GM18526 (cell line): ENCODE measurements around the gene TBC1D1.

Experiments used
- POLR2A ChIP-seq: IDR thresholded peaks from 3 replicates; pipeline ENCODE4 v1.6.1; 2011; ENCODE audit not compliant: insufficient read length; ENCODE audit errors: extremely low read depth

Gene TBC1D1

GRCh38 chr4:38109370-38109769, 218.5 kb downstream of the TBC1D1 start:
- no peak for TF ChIP-seq POLR2A

DNA sequence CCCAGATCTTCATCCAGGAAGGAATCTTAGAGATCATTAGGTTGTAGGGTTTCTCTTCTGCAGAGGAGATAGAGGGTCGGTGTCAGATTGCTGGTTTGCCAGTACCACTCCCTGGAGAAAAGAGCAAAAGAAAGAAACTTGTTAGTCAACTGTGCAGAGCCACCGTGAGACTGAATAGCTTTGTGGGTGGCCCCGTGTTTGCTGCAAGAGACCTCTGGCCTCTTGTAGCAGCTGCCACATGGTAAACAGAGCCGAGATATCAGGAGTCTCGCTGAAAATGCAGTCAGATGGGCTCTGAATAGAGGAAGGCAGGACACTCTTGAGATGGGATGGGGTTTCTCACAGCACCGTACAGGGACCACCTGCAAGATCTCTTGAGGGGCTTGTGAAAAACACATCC, 219.0 kb downstream of the TBC1D1 start:
- no peak for TF ChIP-seq POLR2A

DNA sequence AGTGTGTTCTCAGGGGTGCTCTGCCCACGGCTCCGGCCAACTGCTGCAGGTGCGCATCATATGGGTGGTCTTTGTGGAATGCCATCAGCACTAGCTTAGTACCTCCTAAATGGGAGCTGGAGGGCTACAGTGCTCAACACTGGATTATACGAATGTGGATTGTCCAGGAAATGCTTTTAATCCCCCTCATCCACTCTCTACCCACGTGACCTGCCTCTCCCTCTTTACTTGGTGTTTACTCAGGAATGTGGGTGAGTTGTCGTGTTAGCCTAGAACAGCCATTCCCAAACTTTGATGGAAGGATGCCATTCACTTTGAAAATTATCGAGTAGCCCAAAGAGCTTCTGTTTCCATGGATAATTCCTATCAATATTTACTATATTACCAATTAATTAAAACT, 220.1 kb downstream of the TBC1D1 start:
- TF ChIP-seq POLR2A, result no peak

GRCh38 chr4:38111717-38112116, 220.8 kb downstream of the TBC1D1 start:
- TF ChIP-seq POLR2A, result no peak

GRCh38 chr4:38113132-38113531, 222.2 kb downstream of the TBC1D1 start:
- no peak for TF ChIP-seq POLR2A

DNA sequence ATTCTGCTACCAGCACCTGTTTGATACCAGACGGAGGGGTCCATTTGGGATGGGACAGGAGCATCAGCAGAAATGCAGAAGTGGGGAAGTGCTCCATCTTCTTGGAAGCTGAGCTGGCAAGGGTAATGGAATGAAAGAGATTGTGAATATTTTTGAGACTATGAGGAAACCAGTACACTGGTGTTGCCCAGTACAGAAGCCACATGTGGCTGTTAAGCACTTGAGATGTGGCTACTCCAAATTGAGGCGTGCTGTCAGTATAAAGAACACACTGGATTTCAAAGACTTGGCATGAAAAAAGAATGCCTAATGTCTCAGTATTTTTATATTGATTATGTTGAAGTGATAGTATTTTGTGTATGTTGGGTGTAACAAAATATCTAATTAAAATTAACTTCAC, 222.7 kb downstream of the TBC1D1 start:
- no peak for TF ChIP-seq POLR2A

GRCh38 chr4:38114386-38115150, 223.7 kb downstream of the TBC1D1 start:
- no peak for TF ChIP-seq POLR2A

DNA sequence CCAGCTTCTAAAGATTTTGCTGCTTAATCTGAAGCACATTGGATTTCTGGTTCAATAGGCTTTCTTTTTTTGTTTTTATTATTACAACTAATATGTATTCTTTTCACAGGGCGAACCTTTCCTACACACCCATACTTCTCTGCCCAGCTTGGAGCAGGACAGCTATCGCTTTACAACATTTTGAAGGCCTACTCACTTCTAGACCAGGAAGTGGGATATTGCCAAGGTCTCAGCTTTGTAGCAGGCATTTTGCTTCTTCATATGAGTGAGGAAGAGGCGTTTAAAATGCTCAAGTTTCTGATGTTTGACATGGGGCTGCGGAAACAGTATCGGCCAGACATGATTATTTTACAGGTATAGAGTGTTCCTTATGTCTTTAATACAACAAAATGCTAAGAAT, 224.7 kb downstream of the TBC1D1 start:
- no peak for TF ChIP-seq POLR2A

- no peak for TF ChIP-seq POLR2A
These were observed 226.7 kb downstream of the TBC1D1 start for GRCh38 chr4:38117591-38117990.

- TF ChIP-seq POLR2A, result no peak
These were observed 228.9 kb downstream of the TBC1D1 start for GRCh38 chr4:38119668-38120385.

- TF ChIP-seq POLR2A, result no peak
These were observed 229.9 kb downstream of the TBC1D1 start for GRCh38 chr4:38120772-38121171.

DNA sequence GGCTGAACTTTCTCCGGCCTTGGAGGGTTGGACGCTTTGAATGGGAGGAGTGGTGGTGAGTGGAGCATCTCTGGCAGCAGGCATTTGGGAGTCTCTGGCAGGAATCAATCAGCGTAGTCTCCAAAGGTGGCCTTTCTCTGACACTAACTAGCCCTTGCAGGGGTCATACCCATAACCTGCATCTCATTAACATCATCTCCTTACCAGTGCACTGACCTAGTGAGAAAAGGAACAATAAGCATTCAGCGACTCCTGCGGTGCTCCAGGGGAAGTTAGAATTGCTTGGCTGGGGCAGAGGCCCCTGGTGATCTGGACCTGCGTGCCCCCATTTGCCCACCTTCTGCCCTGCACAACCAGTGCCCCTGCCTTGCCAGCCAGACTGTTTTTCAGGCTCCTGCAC, 231.2 kb downstream of the TBC1D1 start:
- TF ChIP-seq POLR2A, result no peak

DNA sequence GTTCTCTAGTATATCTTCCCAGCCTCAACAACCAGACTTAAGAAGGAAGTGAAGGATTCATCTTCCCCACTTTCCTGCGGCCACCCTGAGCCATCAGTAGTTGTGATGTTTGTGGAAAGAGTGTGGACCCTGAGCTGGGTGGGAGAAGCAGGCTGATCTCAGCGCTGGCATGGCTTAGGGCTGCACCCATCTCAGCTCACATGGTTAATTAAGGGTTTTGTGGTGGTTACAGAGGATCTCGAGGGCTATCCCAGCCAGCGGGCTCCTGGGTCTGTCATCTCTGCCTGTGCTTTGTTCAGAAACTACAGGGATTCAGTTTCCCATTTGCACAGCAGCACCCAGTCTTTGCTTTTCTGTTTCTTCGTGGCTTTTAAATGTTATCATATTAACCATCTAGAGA, 232.7 kb downstream of the TBC1D1 start:
- TF ChIP-seq POLR2A, result no peak

GRCh38 chr4:38124961-38125360, 234.1 kb downstream of the TBC1D1 start:
- no peak for TF ChIP-seq POLR2A

GRCh38 chr4:38125816-38126215, 234.9 kb downstream of the TBC1D1 start:
- TF ChIP-seq POLR2A, result no peak
